Cardiac septum (tissue), 1 donor: ENCODE measurements around the gene TCF12. TPM values are rescaled to one million over a fixed set of nuclear protein-coding genes. Genes with fewer than 3 reads are reported as not detected.

Experiments
- DNase-seq: peaks from one replicate; pipeline ENCODE4 v3.0.0-alpha.2; 2020; ENCODE audit warnings: low spot score
- intact Hi-C: fragments of 100-400 bp; cut with DNase I; formaldehyde crosslinking; loops from one replicate; pipeline ENCODE4 v1.14.0; 2022
- long read RNA-seq: library from polyadenylated mRNA; unstranded; transcript quantifications from one replicate; pipeline ENCODE4 v2.0.0, GENCODE V29; 2021
- total RNA-seq: library from RNA; stranded (reverse); fragmentation: NEBNext Ultra II Directional; extraction: Animal tissue kit (Norgen Biotek cat#: 25700); gene quantifications from one replicate; pipeline ENCODE4 v1.2.1, GENCODE V29; 2021
- donor health status: DM: no; HTN: no; CAD: no.

The TCF12 gene
- 57.3 TPM for total RNA-seq
- long read RNA-seq, full-length matches to known transcripts = 8 of 35 reads
- long read RNA-seq, partial matches to known transcripts = 8 of 35 reads
- long read RNA-seq, other reads (novel, unspliced or antisense) = 19 of 35 reads

- intact Hi-C loops = loop anchor here (1.0 to 10.0 kb wide), 5 partner anchors 31 to 387 kb away; partner anchors contain the start of gene ZNF280D
- peak; percentile 95 for DNase-seq
Measured at GRCh38 chr15:56918046-56918938, at the start of gene TCF12. Gene TCF12 (plus strand): TSS chr15:56918644. CDS start chr15:56919914, 1,270 bp downstream.

GRCh38 chr15:56869573-56869972 is 48.9 kb upstream of the TCF12 start:
- no peak for DNase-seq
- intact Hi-C loops = loop anchor here (2.0 to 5.0 kb wide), 2 partner anchors 47 to 373 kb away; no protein-coding TSS in a partner anchor

GRCh38 chr15:56871185-56871584 is 47.3 kb upstream of the TCF12 start:
- intact Hi-C loops = no loop called here

GRCh38 chr15:56871867-56872266 is 46.6 kb upstream of the TCF12 start:
- intact Hi-C loops = no loop called here
- no peak for DNase-seq

More at GRCh38 chr15:56871185-56871584, 47.3 kb upstream of the TCF12 start:
- no peak for DNase-seq

- intact Hi-C loops = no loop called here
- DNase-seq = no peak
Measured at GRCh38 chr15:56877255-56877970, 41.0 kb upstream of the TCF12 start.

GRCh38 chr15:56879502-56879901 is 38.9 kb upstream of the TCF12 start:
- intact Hi-C loops = no loop called here

GRCh38 chr15:56883088-56883487 is 35.4 kb upstream of the TCF12 start:
- intact Hi-C loops = loop anchor here (10.0 kb wide), 1 partner anchor 148 kb away; the partner anchor contains the start of gene ZNF280D
- DNase-seq = no peak

More at GRCh38 chr15:56879502-56879901, 38.9 kb upstream of the TCF12 start:
- DNase-seq = no peak

- DNase-seq = no peak
- intact Hi-C loops = loop anchor here (10.0 kb wide), 1 partner anchor 152 kb away; the partner anchor contains the start of gene ZNF280D
Measured at GRCh38 chr15:56886363-56886931, 32.0 kb upstream of the TCF12 start.

GRCh38 chr15:56886932-56887781 is 31.3 kb upstream of the TCF12 start:
- peak; percentile 96 for DNase-seq
- intact Hi-C loops = loop anchor here (1.0 to 10.0 kb wide), 2 partner anchors 31 to 152 kb away; partner anchors contain the start of genes TCF12 and ZNF280D

- no peak for DNase-seq
Measured at GRCh38 chr15:56887782-56888438, 30.5 kb upstream of the TCF12 start.

GRCh38 chr15:56890038-56890437 is 28.4 kb upstream of the TCF12 start:
- DNase-seq = no peak
- intact Hi-C loops = no loop called here

More at GRCh38 chr15:56887782-56888438, 30.5 kb upstream of the TCF12 start:
- intact Hi-C loops = loop anchor here (1.0 to 10.0 kb wide), 2 partner anchors 30 to 153 kb away; partner anchors contain the start of genes TCF12 and ZNF280D

GRCh38 chr15:56891852-56892440 is 26.5 kb upstream of the TCF12 start:
- DNase-seq = no peak
- intact Hi-C loops = no loop called here

- intact Hi-C loops = no loop called here
- no peak for DNase-seq
Measured at GRCh38 chr15:56892659-56893363, 25.6 kb upstream of the TCF12 start.

GRCh38 chr15:56893364-56893678 is 25.1 kb upstream of the TCF12 start:
- no peak for DNase-seq
- intact Hi-C loops = no loop called here

GRCh38 chr15:56894601-56895000 is 23.8 kb upstream of the TCF12 start:
- intact Hi-C loops = no loop called here
- DNase-seq = no peak

- DNase-seq = no peak
- intact Hi-C loops = no loop called here
Measured at GRCh38 chr15:56901931-56902330, 16.5 kb upstream of the TCF12 start.

- intact Hi-C loops = no loop called here
- DNase-seq = no peak
Measured at GRCh38 chr15:56906766-56907165, 11.7 kb upstream of the TCF12 start.
